GM12878 (cell line): Measurements from ENCODE around the gene CDC14B. TPM values are rescaled to one million over a fixed set of nuclear protein-coding genes. Genes with fewer than 3 reads are reported as not detected.

ENCODE experiments used
- ATAC-seq: fragments of 200-7000 bp; cut with Tn5 transposase; 3 replicates; pipeline ENCODE4 v1.9.1; 2020; ENCODE audit warnings: mild to moderate bottlenecking, moderate library complexity
- BruUV-seq: library from RNA; stranded (reverse); fragments of 400-500 nt; replicated peaks from 2 replicates; lab custom pipeline; 2021; lab: Mats Ljungman, UMichigan
- CTCF ChIA-PET: fragments of 300-600 bp; sonication (Branson Sonifier 250); formaldehyde crosslinking; extraction: SDS; loops from one replicate; lab custom pipeline; 2021; ENCODE audit warnings: inconsistent platforms; lab: Yijun Ruan, JAX
- POLR2A ChIA-PET: fragments of 350-600 bp; formaldehyde crosslinking; extraction: SDS; loops from one replicate; lab custom pipeline; 2021; ENCODE audit warnings: inconsistent platforms; lab: Charles Lee
- RAD21 ChIA-PET: fragments of 300-600 bp; sonication (Branson Sonifier 250); formaldehyde crosslinking; loops from one replicate; lab custom pipeline; 2023; ENCODE audit warnings: antibody characterized with exemption; ENCODE audit not compliant: unreplicated experiment; lab: Charles Lee
- SMC1A ChIA-PET: fragments of 300-600 bp; sonication (Branson Sonifier 250); formaldehyde crosslinking; loops from one replicate; lab custom pipeline; 2023; ENCODE audit not compliant: unreplicated experiment, uncharacterized antibody; lab: Charles Lee
- DNase-seq: peaks from one replicate; pipeline ENCODE4 v3.0.0-alpha.2; 2011; ENCODE audit warnings: low read depth, low spot score
- FAIRE-seq: peaks from 3 replicates; lab custom pipeline; 2011; peaks lifted over from hg19 to GRCh38; lab: Jason Lieb, UNC
- H2AFZ ChIP-seq: 2 replicates; pipeline ENCODE4 v1.6.0; 2011; ENCODE audit warnings: low read depth, low read length, control low read depth; ENCODE audit not compliant: control insufficient read depth
- H3K27ac ChIP-seq: 2 replicates; pipeline ENCODE4 v1.5.1; 2011; ENCODE audit warnings: control low read depth; ENCODE audit not compliant: control insufficient read depth, insufficient read depth
- H3K27me3 ChIP-seq, 2 experiments: replicated peaks in 1 of 2; 2 replicates each; pipeline versions ENCODE4 v1.6.0 to v1.6.1; 2011; ENCODE audit warnings: low read length in 1 of 2; ENCODE audit not compliant: control insufficient read depth in 2 of 2, insufficient read depth in 2 of 2
- H3K36me3 ChIP-seq, 2 experiments: 2 replicates each; pipeline ENCODE4 v1.5.1; 2011; ENCODE audit warnings: low read length in 1 of 2; ENCODE audit not compliant: control insufficient read depth in 2 of 2, insufficient read depth in 2 of 2
- H3K4me1 ChIP-seq: 2 replicates; pipeline ENCODE4 v1.6.1; 2011; ENCODE audit warnings: mild to moderate bottlenecking, low read length, moderate library complexity, mixed read lengths; ENCODE audit not compliant: control insufficient read depth, insufficient read depth
- H3K4me2 ChIP-seq: 2 replicates; pipeline ENCODE4 v1.6.0; 2011; ENCODE audit warnings: control low read depth; ENCODE audit not compliant: control insufficient read depth, insufficient read depth
- H3K4me3 ChIP-seq: fragments of 200-600 bp; sonication (generic); 2 replicates; pipeline ENCODE4 v1.5.1; 2016
- H3K79me2 ChIP-seq: 2 replicates; pipeline ENCODE4 v1.6.0; 2011; ENCODE audit warnings: low read length; ENCODE audit not compliant: control insufficient read depth, insufficient read depth
- H3K9ac ChIP-seq: 2 replicates; pipeline ENCODE4 v1.8.0; 2011; ENCODE audit warnings: low read length, control low read depth, mixed read lengths; ENCODE audit not compliant: control insufficient read depth, insufficient read depth
- H3K9me3 ChIP-seq: replicated peaks from 3 replicates; pipeline ENCODE4 v1.5.1; 2011; ENCODE audit warnings: mild to moderate bottlenecking, low read length; ENCODE audit not compliant: control insufficient read depth, insufficient read depth
- H4K20me1 ChIP-seq: 2 replicates; pipeline ENCODE4 v1.6.0; 2011; ENCODE audit not compliant: control insufficient read depth, insufficient read depth
- BRCA1 ChIP-seq: IDR thresholded peaks from 2 replicates; pipeline ENCODE4 v1.6.1; 2011; ENCODE audit warnings: low read depth, low read length, improper control_type of control experiment
- HDAC6 ChIP-seq: fragments of 200-600 bp; sonication (generic); IDR thresholded peaks from one replicate; pipeline ENCODE4 v1.8.0; 2017; ENCODE audit warnings: antibody characterized with exemption; ENCODE audit not compliant: unreplicated experiment
- MLLT1 ChIP-seq: fragments of 450-650 bp; IDR thresholded peaks from 2 replicates; pipeline ENCODE4 v1.6.1; 2016; ENCODE audit warnings: mild to moderate bottlenecking
- MTA2 ChIP-seq: fragments of 450-650 bp; IDR thresholded peaks from 2 replicates; pipeline ENCODE4 v1.6.1; 2016; ENCODE audit warnings: low read depth, mild to moderate bottlenecking, moderate library complexity
- NR2F1 ChIP-seq: fragments of 450-650 bp; conservative IDR thresholded peaks from 2 replicates; pipeline ENCODE4 v1.6.1; 2017; ENCODE audit warnings: mild to moderate bottlenecking
- USF1 ChIP-seq: IDR thresholded peaks from 2 replicates; pipeline ENCODE4 v1.6.1; 2011; ENCODE audit warnings: borderline replicate concordance, low read depth, mild to moderate bottlenecking, moderate library complexity, mixed read lengths, low read length; ENCODE audit not compliant: insufficient read depth; ENCODE audit errors: extremely low read length
- WGBS: methylation state at CpG from one replicate; pipeline ENCODE4 v1.1.6; 2016; ENCODE audit warnings: low lambda C conversion rate; ENCODE audit not compliant: insufficient replicate concordance, insufficient coverage; ENCODE audit errors: missing lambda C conversion rate; 5-methylcytosine and 5-hydroxymethylcytosine counted together
- in situ Hi-C: fragments of 300-500 bp; cut with MboI; formaldehyde crosslinking; loops from 9 replicates; pipeline ENCODE4 v1.14.3; 2018; ENCODE audit warnings: mixed read lengths
- intact Hi-C: fragments of 100-400 bp; cut with micrococcal nuclease; formaldehyde crosslinking; loops from one replicate; pipeline ENCODE4 v1.14.2; 2022; ENCODE audit not compliant: unreplicated experiment
- polyA plus RNA-seq, 11 experiments: library from polyadenylated mRNA; depleted of rRNA in 4 of 11; unstranded in 6 of 11; stranded (reverse) in 5 of 11; fragments of >200 nt; fragmentation: Nextera tagmentation in 4 of 11; fragmentation: Illumina TruSeq in 1 of 11; extraction: Ambion mirVana in 4 of 11; extraction: Trizol in 1 of 11; gene quantifications; 1 replicate in 1 of 11; 2 replicates in 10 of 11; pipeline versions ENCODE4 v1.2.1 to v1.2.3, GENCODE V29; 2011 to 2016; ENCODE audit warnings: inconsistent platforms in 2 of 11, missing spikeins in 2 of 11, low read depth in 1 of 11
- total RNA-seq, 4 experiments: library from RNA; depleted of rRNA in 3 of 4; stranded (reverse); fragments of >200 nt in 3 of 4; fragmentation: Illumina TruSeq in 1 of 4; extraction: Trizol in 1 of 4; gene quantifications; 2 replicates each; pipeline versions ENCODE4 v1.2.1 to v1.2.3, GENCODE V29; 2013 to 2021

CDC14B gene
- total and polyA plus RNA-seq, 10 of the 15 experiments (the other 5 are each of a cell fraction or from before 2014, with no cell fraction given): 3.7 to 11.7 (median 6.2) TPM

GRCh38 chr9:96557921-96558320, 61.7 kb downstream of the CDC14B start:
- intact Hi-C loops (no loop called here), in situ Hi-C loops (no loop called here)
- DNase-seq (no peak), FAIRE-seq (no peak), ATAC-seq (no peak)
- H3K27ac ChIP-seq: no peak overlapping the region
- no peaks in the 10 kb centered on the region for H3K9me3 ChIP-seq
- CTCF ChIA-PET: interaction anchor here (1.0 to 4.3 kb wide), 4 partner anchors 9 to 109 kb away, joined by 3 to 17 read pairs (median 5); no protein-coding TSS in a partner anchor
- no peaks in the 10 kb centered on the region; a peak in 1 of 4 replicates for H3K27me3 ChIP-seq
- SMC1A ChIA-PET: interaction anchor here (0.6 to 1.0 kb wide), 2 partner anchors 9 to 15 kb away, joined by 3 read pairs; no protein-coding TSS in a partner anchor
- no peak overlapping the region for H3K9ac ChIP-seq
- H4K20me1 ChIP-seq: no peaks in the 10 kb centered on the region
- 0% methylated on average over 1 of the region's 1 CpG for WGBS
- no TSS peak for BruUV-seq
- H3K4me3 ChIP-seq: no peak overlapping the region
- H3K4me1 ChIP-seq: no peaks in the 10 kb centered on the region
- no peaks in the 10 kb centered on the region for H3K36me3 ChIP-seq
- POLR2A ChIA-PET: interaction anchor here (1.0 kb wide), 1 partner anchor 108 kb away, joined by 3 read pairs; the partner anchor contains the start of gene HABP4
- no peak overlapping the region for H3K4me2 ChIP-seq
- no peak overlapping the region for H2AFZ ChIP-seq
- RAD21 ChIA-PET: interaction anchor here (1.4 kb wide), 1 partner anchor 8 kb away, joined by 8 read pairs; no protein-coding TSS in a partner anchor
- H3K79me2 ChIP-seq: no peaks in the 10 kb centered on the region
- no peak for TF ChIP-seq USF1
- no peak for TF ChIP-seq NR2F1
- TF ChIP-seq HDAC6: no peak
- TF ChIP-seq BRCA1: no peak
- TF ChIP-seq MTA2: no peak
- no peak for TF ChIP-seq MLLT1
